NCI-H187 (cell line): ENCODE data around the gene SELENON.

ENCODE experiments used
- DNase-seq, 2 experiments: peaks; one replicate each; lab custom pipeline; 2025; lab: John Stamatoyannopoulos, UW

The SELENON gene

DNA sequence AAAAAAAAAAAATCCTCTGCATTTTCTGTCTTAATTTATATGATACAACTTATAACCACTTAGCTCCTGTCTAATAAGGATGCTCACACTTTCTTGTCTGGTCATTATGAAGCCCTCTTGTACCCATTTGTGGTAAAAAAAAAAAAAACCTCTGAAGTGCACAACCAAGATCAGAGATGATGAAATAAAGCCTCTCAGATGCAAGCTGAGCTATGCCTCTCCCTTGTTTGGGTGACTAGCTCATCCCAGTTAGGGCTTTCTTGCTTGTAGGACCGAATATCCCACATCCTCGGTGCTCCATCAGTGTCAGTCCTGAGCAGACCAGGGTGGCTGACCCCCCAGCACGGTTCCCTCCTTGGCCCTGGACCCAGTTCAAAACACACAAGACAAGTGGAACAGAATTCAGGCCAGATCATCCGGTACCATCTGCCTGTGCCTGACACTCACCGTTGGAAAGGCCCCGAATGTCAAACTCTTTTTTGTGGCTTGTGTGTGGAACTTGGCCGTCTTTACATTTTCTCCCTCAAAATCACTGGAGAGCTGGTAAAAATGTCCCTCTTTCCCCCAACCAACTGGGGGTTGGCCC, 6.3 kb upstream of the SELENON start:
- DNase-seq, result no peak

GRCh38 chr1:25794325-25794724, 5.7 kb upstream of the SELENON start:
- DNase-seq, result no peak

DNA sequence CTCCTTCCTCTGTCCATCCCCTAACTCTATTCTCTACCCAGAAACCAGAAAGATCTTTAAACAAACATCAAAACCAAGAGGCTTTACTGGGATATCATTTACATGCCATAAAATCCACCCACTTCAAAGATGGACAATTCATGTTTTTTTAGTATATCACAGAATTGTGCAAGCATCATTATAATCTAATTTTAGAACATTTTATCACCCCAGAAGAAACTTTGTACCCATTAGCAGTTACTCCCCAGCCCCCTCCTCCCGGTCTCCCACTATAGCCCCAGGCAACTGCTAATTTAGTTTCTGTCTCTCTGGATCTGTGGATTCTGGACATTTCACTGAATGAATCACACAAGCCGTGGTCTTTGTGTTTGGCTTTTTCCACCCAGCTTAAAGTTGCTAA, 4.8 kb upstream of the SELENON start:
- DNase-seq, result no peak

- no peak for DNase-seq
Observed at GRCh38 chr1:25795946-25796810, 3.8 kb upstream of the SELENON start.

- peak; percentile 59 to 60 for DNase-seq
Observed at GRCh38 chr1:25796811-25797458, 3.1 kb upstream of the SELENON start.

GRCh38 chr1:25797939-25798338, 2.1 kb upstream of the SELENON start:
- no peak for DNase-seq

DNA sequence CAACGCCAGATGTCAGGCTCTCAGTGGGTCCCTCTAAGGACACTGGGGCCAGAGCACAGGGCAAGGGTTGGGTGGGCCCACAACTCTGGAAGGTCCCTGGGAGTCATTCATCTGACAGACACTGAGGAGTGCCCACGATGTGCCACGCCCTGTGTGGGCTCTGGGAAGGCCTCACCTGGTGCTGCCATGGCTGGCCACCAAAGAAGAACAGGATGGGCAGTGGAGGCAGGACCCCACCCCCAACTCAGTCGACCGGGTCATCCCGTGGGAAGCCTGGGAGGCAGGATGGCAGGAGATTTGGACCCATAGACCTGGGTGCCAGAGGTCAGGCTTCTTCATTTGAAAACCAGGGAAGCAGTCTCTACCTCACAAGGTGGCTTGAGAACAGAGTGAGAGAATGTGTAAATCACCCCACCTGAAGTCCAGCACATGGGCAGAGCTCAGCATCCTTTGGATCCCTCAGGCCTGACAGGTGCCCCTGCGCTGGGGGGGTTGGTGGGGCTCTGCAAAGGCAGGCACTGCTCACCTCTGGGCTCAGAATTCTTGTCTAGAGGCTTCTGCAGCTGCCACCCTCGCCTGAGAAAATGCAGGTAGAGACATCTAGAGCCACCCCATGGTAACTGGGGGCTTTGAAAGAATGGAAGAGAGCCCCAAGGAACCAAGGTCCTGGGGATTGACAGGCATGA, 1.2 kb upstream of the SELENON start:
- DNase-seq, result no peak

DNA sequence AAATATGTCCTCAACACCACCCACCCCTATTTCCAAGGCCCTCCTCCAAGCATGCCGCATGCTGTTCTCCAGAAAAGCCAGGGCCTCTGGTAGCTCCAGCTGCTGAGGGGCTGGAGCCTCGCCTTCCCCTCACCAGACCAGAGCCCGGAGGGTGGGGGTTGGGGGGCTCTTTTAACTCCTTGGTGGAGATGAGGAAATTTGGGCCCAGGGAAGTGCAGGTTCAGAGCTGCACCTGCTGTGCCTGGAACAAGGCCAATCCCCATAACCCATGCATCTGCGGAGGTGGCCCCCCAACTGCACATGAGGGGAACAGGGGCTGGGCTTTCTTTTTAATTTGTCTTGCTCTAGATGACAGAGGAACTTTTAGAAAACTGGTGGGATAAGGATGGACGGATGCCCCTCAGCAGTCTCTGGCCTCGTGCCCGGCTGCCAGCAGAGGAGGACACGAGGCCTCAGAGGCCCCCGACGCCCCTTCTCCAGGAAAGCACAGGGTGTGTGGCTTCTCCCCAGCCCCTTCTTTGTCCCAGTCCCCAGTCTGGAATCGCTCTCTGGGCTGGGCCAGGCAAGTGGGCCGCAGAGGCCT, 550 bp upstream of the SELENON start:
- DNase-seq, result no peak

GRCh38 chr1:25800703-25801377, 847 bp downstream of the SELENON start:
- DNase-seq, result no peak

GRCh38 chr1:25802915-25803314, 2.9 kb downstream of the SELENON start:
- no peak for DNase-seq

- DNase-seq, result no peak
Observed at GRCh38 chr1:25803368-25803767, 3.4 kb downstream of the SELENON start.

DNA sequence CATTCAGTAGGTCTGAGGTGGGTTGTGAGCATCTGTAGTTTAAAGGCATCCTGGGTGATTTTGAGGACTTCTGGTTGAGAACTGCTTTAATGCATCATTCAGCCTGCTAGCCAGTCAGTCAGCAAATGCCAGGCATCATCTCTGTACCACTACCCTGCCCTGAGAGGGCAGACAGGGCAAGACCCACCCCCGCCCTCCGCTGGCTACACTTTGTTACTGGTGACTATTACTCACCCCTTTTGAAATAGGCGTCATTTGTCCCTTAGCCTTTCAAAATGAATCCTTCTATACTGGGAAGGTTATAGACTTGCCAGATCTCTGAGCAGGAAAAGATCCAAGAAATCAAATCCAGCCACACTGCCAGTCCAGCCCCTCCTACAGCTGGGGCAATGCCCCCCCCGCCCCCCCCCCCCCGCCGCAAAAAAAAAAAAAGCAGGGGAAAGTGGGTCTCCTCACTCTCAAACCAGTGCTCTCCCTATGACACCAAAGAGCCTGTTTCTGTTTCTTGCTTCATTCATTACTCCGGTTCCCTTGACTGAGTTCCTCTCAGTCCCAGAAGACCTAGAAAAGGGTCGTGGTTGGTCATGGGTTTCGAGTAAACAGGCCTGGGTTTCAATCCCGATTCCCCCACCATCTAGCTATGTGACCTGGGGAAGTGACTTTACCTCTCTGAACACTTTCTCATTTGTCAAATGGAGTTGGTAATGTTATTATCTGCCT, 4.4 kb downstream of the SELENON start:
- DNase-seq, result no peak

- DNase-seq, result no peak
Observed at GRCh38 chr1:25804964-25805862, 5.2 kb downstream of the SELENON start.

DNA sequence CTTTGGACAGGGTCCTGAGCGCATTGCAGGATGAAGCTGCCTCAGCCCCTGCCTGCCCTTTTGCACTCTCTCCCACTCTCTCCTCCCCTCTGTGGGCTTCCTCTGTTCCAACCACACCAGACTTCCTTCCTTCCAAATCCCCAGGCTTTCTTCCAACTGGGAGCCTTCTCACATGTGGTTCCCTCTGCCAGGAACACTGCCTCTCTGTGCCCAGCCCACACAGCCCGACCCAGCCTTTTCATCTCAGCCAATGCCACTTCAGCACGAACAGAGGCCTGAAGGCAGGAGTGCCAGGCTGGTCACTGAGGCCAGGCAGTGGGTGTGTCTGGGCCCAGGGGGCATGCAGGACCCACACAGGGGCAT, 5.9 kb downstream of the SELENON start:
- DNase-seq, result no peak

- DNase-seq, result no peak
Observed at GRCh38 chr1:25806418-25806817, 6.4 kb downstream of the SELENON start.

DNA sequence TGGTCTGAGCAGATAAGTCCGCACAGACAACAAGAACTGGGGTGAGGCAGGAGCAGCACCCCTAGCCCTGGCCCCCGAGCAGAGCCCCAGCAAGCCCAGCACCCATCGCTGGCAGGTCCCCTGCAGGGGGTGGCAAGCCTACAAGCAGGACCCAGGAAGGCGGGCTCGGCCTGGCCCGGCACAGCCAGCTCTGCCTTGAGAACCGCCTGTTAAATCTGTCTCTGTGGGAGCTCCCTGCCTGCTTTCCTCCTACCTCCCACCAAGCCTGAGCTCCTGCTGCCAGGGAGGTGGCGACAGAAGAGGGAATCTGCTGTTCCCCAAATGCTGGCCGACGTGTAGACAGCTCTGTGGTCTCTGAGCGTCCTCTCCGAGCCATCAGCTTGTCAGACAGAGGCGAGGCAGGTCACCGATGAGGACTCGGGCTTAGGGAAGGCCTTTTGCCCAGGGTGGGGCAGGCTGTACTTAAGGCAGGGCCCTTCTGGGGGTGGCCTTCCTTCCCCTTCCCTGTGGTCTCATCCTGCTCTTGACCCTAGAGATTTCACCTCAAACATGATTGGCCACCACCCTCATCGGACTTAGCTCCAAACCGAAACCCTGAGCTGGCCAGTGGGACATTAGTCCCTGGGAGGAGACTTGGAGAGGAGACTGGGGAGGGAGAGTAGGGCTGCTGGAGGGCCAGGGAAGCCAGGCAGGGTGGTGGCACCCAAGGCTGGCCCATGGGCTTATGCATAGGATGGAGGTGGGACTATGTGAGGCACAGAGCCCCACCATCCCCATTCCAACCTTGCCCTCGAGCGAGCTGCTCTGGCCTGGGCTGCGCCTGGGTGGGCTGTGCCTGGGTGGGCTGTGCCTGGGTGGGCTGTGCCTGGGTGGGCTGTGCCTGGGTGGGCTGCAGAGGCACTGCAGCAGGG, 7.7 kb downstream of the SELENON start:
- no peak for DNase-seq

DNA sequence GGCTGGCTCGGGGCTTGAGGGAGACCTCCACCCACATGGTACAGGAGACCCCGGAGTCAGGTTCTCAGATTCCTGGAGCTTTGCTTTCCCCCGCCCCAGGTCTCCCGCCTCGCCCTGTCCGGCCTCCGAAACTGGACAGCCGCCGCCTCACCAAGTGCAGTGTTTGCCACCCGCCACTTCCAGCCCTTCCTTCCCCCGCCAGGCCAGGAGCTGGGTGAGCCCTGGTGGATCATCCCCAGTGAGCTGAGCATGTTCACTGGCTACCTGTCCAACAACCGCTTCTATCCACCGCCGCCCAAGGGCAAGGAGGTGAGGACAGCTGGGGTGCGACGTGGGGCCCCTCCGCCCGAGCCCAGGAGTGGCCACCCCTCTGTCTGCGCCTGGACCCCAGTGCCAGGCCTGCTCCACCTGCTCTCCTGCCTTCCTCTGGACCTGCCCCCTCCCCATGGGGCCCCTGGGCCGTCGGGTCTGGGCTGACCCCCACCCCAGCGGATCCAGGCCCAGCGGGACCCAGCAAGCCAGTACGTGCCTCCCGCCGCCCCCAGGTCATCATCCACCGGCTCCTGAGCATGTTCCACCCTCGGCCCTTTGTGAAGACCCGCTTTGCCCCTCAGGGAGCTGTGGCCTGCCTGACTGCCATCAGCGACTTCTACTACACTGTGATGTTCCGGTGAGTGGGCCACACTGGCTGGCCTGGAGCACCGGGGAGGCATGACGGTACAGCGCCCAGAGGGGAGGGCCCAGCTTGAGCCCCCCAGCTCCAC, 8.7 kb downstream of the SELENON start:
- DNase-seq, result no peak

GRCh38 chr1:25809283-25809926, 9.4 kb downstream of the SELENON start:
- no peak for DNase-seq
